Ovary (tissue), 9 donors: ENCODE measurements around the gene CRELD2. TPM values are rescaled to one million over a fixed set of nuclear protein-coding genes. Genes with fewer than 3 reads are reported as not detected.

Experiments used
- DNase-seq, 5 donors: peaks; one replicate each; pipeline ENCODE4 v3.0.0-alpha.2; 2019 to 2020
- H3K27ac ChIP-seq, 2 donors: fragments of 200-600 bp; one replicate each; pipeline versions ENCODE4 v1.5.1 to v1.8.0; 2019 to 2022
- H3K27me3 ChIP-seq: fragments of 200-600 bp; one replicate; pipeline ENCODE4 v1.8.0; 2022
- H3K36me3 ChIP-seq: fragments of 200-600 bp; sonication (generic); one replicate; pipeline ENCODE4 v1.5.1; 2019
- H3K4me1 ChIP-seq: one replicate; pipeline ENCODE4 v1.8.1; 2013; ENCODE audit warnings: mild to moderate bottlenecking, moderate library complexity; ENCODE audit not compliant: insufficient read depth
- H3K4me3 ChIP-seq: fragments of 200-600 bp; sonication (generic); one replicate; pipeline ENCODE4 v1.5.1; 2017
- H3K9me3 ChIP-seq, 2 donors: fragments of 200-600 bp in 1 of 2; sonication (generic) in 1 of 2; one replicate each; pipeline versions ENCODE4 v1.5.1 to v1.8.1; 2013 to 2019; ENCODE audit warnings: mild to moderate bottlenecking in 1 of 2, moderate library complexity in 1 of 2
- CTCF ChIP-seq, 3 donors: fragments of 450-650 bp in 2 of 3; fragments of 200-600 bp in 1 of 3; IDR thresholded peaks; one replicate each; pipeline versions ENCODE4 v1.5.1 to v1.8.0; 2016 to 2022; ENCODE audit warnings: antibody characterized with exemption in 3 of 3, mild to moderate bottlenecking in 1 of 3
- EP300 ChIP-seq: sonication (generic); formaldehyde crosslinking; IDR thresholded peaks from one replicate; pipeline ENCODE4 v1.6.1; 2017; ENCODE audit warnings: antibody characterized with exemption
- POLR2A ChIP-seq: fragments of 450-650 bp; IDR thresholded peaks from one replicate; pipeline ENCODE4 v1.6.1; 2017; ENCODE audit warnings: antibody characterized with exemption, mild to moderate bottlenecking, moderate library complexity
- WGBS, 3 donors: extraction: QIAGEN DNeasy Blood & Tissue Kit in 1 of 3; methylation state at CpG; one replicate each; pipeline versions ENCODE4 v1.1.5 to v1.1.7; 2013 to 2017; 5-methylcytosine and 5-hydroxymethylcytosine counted together
- intact Hi-C, 4 donors: fragments of 100-400 bp; cut with DNase I; formaldehyde crosslinking; loops; one replicate each; pipeline versions ENCODE4 v1.11.0 to v1.15.1; 2022 to 2023
- polyA plus RNA-seq, 2 donors: library from polyadenylated mRNA; stranded (reverse); fragments of 200-250 nt in 1 of 2; fragments of 350-450 nt in 1 of 2; fragmentation: Illumina TruSeq in 1 of 2; extraction: RNeasy Lipid Tissue Mini Kit (QIAGEN cat#74804) in 1 of 2; gene quantifications; one replicate each; pipeline ENCODE4 v1.2.3, GENCODE V29; 2013 to 2014
- total RNA-seq, 7 donors: library from RNA; depleted of rRNA in 2 of 7; stranded (reverse); fragments of >200 nt in 2 of 7; fragmentation: NEBNext Ultra II Directional in 3 of 7; extraction: Animal tissue kit (Norgen Biotek cat#: 25700) in 3 of 7; gene quantifications; one replicate each; pipeline versions ENCODE4 v1.1.0 to v1.2.4, GENCODE V29; 2016 to 2023
- donor health status: DM: no; HTN: no; CAD: no; lungs with moderate emphysema.
- donor health status: DM: no; HTN: no; CAD: no.
- donor health status: Bipolar disorder and iron deficiency.
- donor health status: DM: yes; HTN: yes; CAD: no.
- donor health status: DM: no; HTN: no; CAD: no.
- donor health status: DM: yes; HTN: yes; CAD: no.

CRELD2 gene
- total and polyA plus RNA-seq, 9 donors = 9.5 to 53.4 (median 24.6) TPM

- peaks cover 7% of the 10 kb centered on the region for H3K4me1 ChIP-seq
- TF ChIP-seq EP300 (no peak), POLR2A (no peak), CTCF (IDR thresholded peaks at IDR 0.05) (no peak)
- H3K36me3 ChIP-seq = no peaks in the 10 kb centered on the region
- no peaks in the 10 kb centered on the region for H3K27me3 ChIP-seq
- H3K27ac ChIP-seq = peak overlapping the region in 1 of 2 donors; percentile 38
- no peaks in the 10 kb centered on the region for H3K9me3 ChIP-seq
- no peak overlapping the region for H3K4me3 ChIP-seq
- intact Hi-C loops = loop anchor here in 3 of 4 donors (2.0 to 5.0 kb wide), 3 partner anchors 36 to 280 kb away; no protein-coding TSS in a partner anchor
- DNase-seq = peak in 2 of 5 donors; percentile 51 to 65
- 61 to 70% (median 70%) methylated on average over 14 of the region's 14 CpGs for WGBS, 3 donors
These were observed 12.4 kb downstream of the CRELD2 start for GRCh38 chr22:49930596-49931412.

GRCh38 chr22:49933236-49934159 lies 15.1 kb downstream of the CRELD2 start:
- H3K4me3 ChIP-seq = no peak overlapping the region
- peak; percentile 20 for TF ChIP-seq POLR2A
- no peak for TF ChIP-seq EP300
- no peaks in the 10 kb centered on the region for H3K36me3 ChIP-seq
- peaks cover 15% of the 10 kb centered on the region for H3K4me1 ChIP-seq
- H3K27ac ChIP-seq = peak overlapping the region; percentile 77 to 95
- peak; percentile 59 to 85 (median 73) for DNase-seq
- no peaks in the 10 kb centered on the region for H3K27me3 ChIP-seq
- intact Hi-C loops = loop anchor here in 3 of 4 donors (5.0 kb wide), 2 partner anchors 34 to 39 kb away; no protein-coding TSS in a partner anchor
- H3K9me3 ChIP-seq = no peaks in the 10 kb centered on the region
- WGBS, 3 donors = 74 to 78% (median 76%) methylated on average over 26 to 27 of the region's 27 CpGs

- H3K9me3 ChIP-seq = no peaks in the 10 kb centered on the region
- TF ChIP-seq EP300 = no peak
- TF ChIP-seq POLR2A = no peak
- no peak for TF ChIP-seq CTCF (IDR thresholded peaks at IDR 0.05)
- WGBS, 3 donors = 74 to 81% (median 75%) methylated on average over 19 to 24 of the region's 24 CpGs
- no peaks in the 10 kb centered on the region for H3K36me3 ChIP-seq
- intact Hi-C loops = loop anchor here in 3 of 4 donors (5.0 kb wide), 2 partner anchors 33 to 38 kb away; no protein-coding TSS in a partner anchor
- H3K4me1 ChIP-seq = peaks cover 15% of the 10 kb centered on the region
- peak; percentile 63 to 73 (median 70) for DNase-seq
- H3K27ac ChIP-seq = peak overlapping the region; percentile 77 to 95
- H3K27me3 ChIP-seq = no peaks in the 10 kb centered on the region
- H3K4me3 ChIP-seq = no peak overlapping the region
These were observed 15.9 kb downstream of the CRELD2 start for GRCh38 chr22:49934160-49934890.

- H3K9me3 ChIP-seq = no peaks in the 10 kb centered on the region
- peak; percentile 87 to 92 (median 89) for DNase-seq
- no peaks in the 10 kb centered on the region for H3K27me3 ChIP-seq
- H3K36me3 ChIP-seq = no peaks in the 10 kb centered on the region
- peak overlapping the region; percentile 77 to 95 for H3K27ac ChIP-seq
- 15 to 54% (median 51%) methylated on average over 10 to 56 of the region's 56 CpGs for WGBS, 3 donors
- TF ChIP-seq CTCF (IDR thresholded peaks at IDR 0.05) = no peak
- no peak for TF ChIP-seq POLR2A
- no peak for TF ChIP-seq EP300
- H3K4me3 ChIP-seq = peak overlapping the region; percentile 42
- H3K4me1 ChIP-seq = peaks cover 15% of the 10 kb centered on the region
- intact Hi-C loops = loop anchor here (5.0 kb wide), 2 partner anchors 32 to 37 kb away; no protein-coding TSS in a partner anchor
These were observed 16.6 kb downstream of the CRELD2 start for GRCh38 chr22:49934891-49935557.
